ENCODE results near the gene RAP2C.
A peak's percentile ranks its signal among the peaks of the same experiment; 100 is the strongest.
"Not testable (repeated sequence)": the region's sequence is repeated elsewhere in the genome, so short reads cannot be mapped to it uniquely, and the experiment has no call there.

RAP2C gene

DNA sequence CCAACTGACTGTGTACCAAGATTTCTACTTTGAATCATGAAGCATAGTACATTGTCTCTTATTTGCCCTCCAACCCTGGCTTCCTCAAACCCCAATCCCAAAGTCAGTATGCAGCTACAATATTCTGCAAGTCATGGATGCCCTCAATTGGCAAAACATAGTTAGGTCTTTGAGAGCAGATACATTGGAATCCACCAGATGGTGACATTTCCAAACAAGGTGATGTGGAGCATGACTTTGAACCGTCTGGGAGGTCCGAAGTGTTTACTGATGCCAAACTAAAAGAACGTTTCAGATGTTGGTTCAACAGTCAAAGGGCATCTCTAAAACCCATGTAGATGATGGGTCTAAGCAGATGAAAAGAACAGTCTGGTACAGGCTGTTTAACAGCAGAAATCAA lies 47.8 kb downstream of the RAP2C start:
- H3K27me3 ChIP-seq (ENCODE audit: insufficient read depth, low read length): no peaks in the 10 kb centered on the region
- H2AK5ac ChIP-seq (ENCODE audit: low read length): no peak overlapping the region
- no CpG with 5 or more reads among the region's 3 CpGs for WGBS (ENCODE audit: extremely low coverage, insufficient coverage, insufficient read length)

DNA sequence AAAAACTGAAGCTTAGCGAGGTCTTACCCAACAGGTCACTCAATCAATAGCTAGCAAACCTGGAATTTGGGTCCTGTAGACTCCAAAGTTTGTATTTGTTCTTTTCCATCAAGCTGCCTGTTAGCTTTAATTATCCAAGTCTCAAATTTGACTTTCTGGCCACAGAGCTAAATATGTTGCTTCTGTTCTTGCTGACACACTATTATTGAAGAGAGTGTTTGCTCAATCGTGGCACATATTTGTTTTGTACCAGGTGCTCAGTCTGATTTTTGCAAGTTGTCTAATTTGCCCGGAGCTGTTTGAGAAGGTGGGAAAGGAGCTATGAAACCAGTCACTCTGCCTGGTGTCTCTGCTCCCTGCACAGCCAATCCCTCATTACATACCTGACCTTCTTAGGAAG lies 49.7 kb downstream of the RAP2C start:
- Histone ChIP-seq H3K9me3 (ENCODE audit: insufficient read depth, low read depth, low read length) (no peaks in the 10 kb centered on the region), H3K14ac (ENCODE audit: low read length) (no peak overlapping the region), H2AFZ (ENCODE audit: insufficient read depth, low read length, poor library complexity) (no peak overlapping the region), H3K18ac (ENCODE audit: low read length) (no peak overlapping the region), H4K12ac (ENCODE audit: low read depth, low read length) (no peak overlapping the region), H3K4me1 (ENCODE audit: control insufficient read depth in 1 of 2, insufficient read depth in 2 of 2, low read length in 2 of 2) (peaks cover 0 to 3% of the 10 kb centered on the region in 2 experiments), H3K36me3 (ENCODE audit: control insufficient read depth in 1 of 2, insufficient read depth in 2 of 2, low read length in 2 of 2) (no peaks in the 10 kb centered on the region), H3K4ac (ENCODE audit: low read depth, low read length) (no peak overlapping the region), H2AK5ac (ENCODE audit: low read length) (no peak overlapping the region), H2BK120ac (ENCODE audit: insufficient read depth, low read length, poor library complexity) (no peak overlapping the region), H2BK5ac (ENCODE audit: low read depth, low read length, poor library complexity) (no peak overlapping the region), H3K23ac (ENCODE audit: low read length) (no peak overlapping the region), H3K4me2 (ENCODE audit: low read length) (no peak overlapping the region), H4K8ac (ENCODE audit: low read depth, low read length) (no peak overlapping the region), H3K79me1 (ENCODE audit: low read length) (no peaks in the 10 kb centered on the region), H3K4me3 (ENCODE audit: low read depth, low read length) (no peak overlapping the region), H3K27me3 (ENCODE audit: insufficient read depth, low read length) (no peaks in the 10 kb centered on the region), H3K27ac (ENCODE audit: low read depth, low read length) (no peak overlapping the region), H2BK12ac (ENCODE audit: low read length) (no peak overlapping the region), H3K9ac (ENCODE audit: low read length) (no peak overlapping the region), H4K91ac (ENCODE audit: low read depth, low read length) (no peak overlapping the region), H3K79me2 (ENCODE audit: control insufficient read depth, insufficient read depth, low read length, poor library complexity) (no peaks in the 10 kb centered on the region)
- WGBS (ENCODE audit: extremely low coverage, insufficient coverage, insufficient read length): no CpG with 5 or more reads among the region's 3 CpGs
- peak; percentile 7 to 35 for DNase-seq

More for the DNA sequence above, 47.8 kb downstream of the RAP2C start:
- H3K23ac ChIP-seq (ENCODE audit: low read length): no peak overlapping the region
- H3K79me2 ChIP-seq (ENCODE audit: control insufficient read depth, insufficient read depth, low read length, poor library complexity): no peaks in the 10 kb centered on the region
- no peak overlapping the region for H2AFZ ChIP-seq (ENCODE audit: insufficient read depth, low read length, poor library complexity)
- H2BK120ac ChIP-seq (ENCODE audit: insufficient read depth, low read length, poor library complexity): no peak overlapping the region
- H3K9me3 ChIP-seq (ENCODE audit: insufficient read depth, low read depth, low read length): no peaks in the 10 kb centered on the region
- no peak overlapping the region for H2BK12ac ChIP-seq (ENCODE audit: low read length)
- H3K27ac ChIP-seq (ENCODE audit: low read depth, low read length): no peak overlapping the region
- H4K12ac ChIP-seq (ENCODE audit: low read depth, low read length): no peak overlapping the region
- H3K4ac ChIP-seq (ENCODE audit: low read depth, low read length): no peak overlapping the region
- peaks cover 0 to 3% of the 10 kb centered on the region in 2 experiments for H3K4me1 ChIP-seq (ENCODE audit: control insufficient read depth in 1 of 2, insufficient read depth in 2 of 2, low read length in 2 of 2)
- no peaks in the 10 kb centered on the region for H3K36me3 ChIP-seq (ENCODE audit: control insufficient read depth in 1 of 2, insufficient read depth in 2 of 2, low read length in 2 of 2)
- H3K9ac ChIP-seq (ENCODE audit: low read length): no peak overlapping the region
- peak in 1 of 2 donors; percentile 36 for DNase-seq
- no peak overlapping the region for H3K4me2 ChIP-seq (ENCODE audit: low read length)
- no peak overlapping the region for H3K4me3 ChIP-seq (ENCODE audit: low read depth, low read length)
- H3K79me1 ChIP-seq (ENCODE audit: low read length): no peaks in the 10 kb centered on the region
- H4K91ac ChIP-seq (ENCODE audit: low read depth, low read length): no peak overlapping the region
- H3K14ac ChIP-seq (ENCODE audit: low read length): no peak overlapping the region
- H4K8ac ChIP-seq (ENCODE audit: low read depth, low read length): no peak overlapping the region
- H2BK5ac ChIP-seq (ENCODE audit: low read depth, low read length, poor library complexity): no peak overlapping the region
- no peak overlapping the region for H3K18ac ChIP-seq (ENCODE audit: low read length)

DNA sequence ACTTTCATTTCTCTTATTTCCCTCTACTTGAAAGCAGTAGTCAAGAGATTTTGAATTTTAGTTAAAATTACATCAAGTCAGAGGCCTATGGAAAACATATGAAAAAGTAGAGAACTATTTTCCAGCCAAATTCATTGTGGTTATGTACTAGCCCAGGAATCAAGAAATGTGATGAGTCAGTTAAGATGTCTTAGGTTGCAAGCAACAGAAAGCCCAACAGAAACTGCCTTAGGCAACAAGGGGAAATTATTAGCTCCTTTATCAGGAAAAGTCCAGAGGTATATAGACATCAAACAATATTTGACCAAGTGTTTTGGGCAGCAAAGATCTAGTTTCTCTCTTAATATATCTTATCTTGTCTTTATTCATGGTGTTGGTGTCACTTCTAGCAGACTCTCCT lies 53.6 kb downstream of the RAP2C start:
- H3K27ac ChIP-seq (ENCODE audit: low read depth, low read length): no peak overlapping the region
- no peaks in the 10 kb centered on the region for H3K36me3 ChIP-seq (ENCODE audit: control insufficient read depth in 1 of 2, insufficient read depth in 2 of 2, low read length in 2 of 2)
- no peak overlapping the region for H2AK5ac ChIP-seq (ENCODE audit: low read length)
- no peak overlapping the region for H2BK120ac ChIP-seq (ENCODE audit: insufficient read depth, low read length, poor library complexity)
- H4K91ac ChIP-seq (ENCODE audit: low read depth, low read length): no peak overlapping the region
- no peak overlapping the region for H3K14ac ChIP-seq (ENCODE audit: low read length)
- no peak overlapping the region for H3K4ac ChIP-seq (ENCODE audit: low read depth, low read length)
- H3K18ac ChIP-seq (ENCODE audit: low read length): no peak overlapping the region
- no peak overlapping the region for H4K12ac ChIP-seq (ENCODE audit: low read depth, low read length)
- no peak overlapping the region for H3K23ac ChIP-seq (ENCODE audit: low read length)
- no peak overlapping the region for H2BK5ac ChIP-seq (ENCODE audit: low read depth, low read length, poor library complexity)
- no peaks in the 10 kb centered on the region for H3K9me3 ChIP-seq (ENCODE audit: insufficient read depth, low read depth, low read length)
- no peak overlapping the region for H3K4me2 ChIP-seq (ENCODE audit: low read length)
- H3K4me1 ChIP-seq (ENCODE audit: control insufficient read depth in 1 of 2, insufficient read depth in 2 of 2, low read length in 2 of 2): no peaks in the 10 kb centered on the region
- DNase-seq: peak in 1 of 2 donors; percentile 63
- no peak overlapping the region for H3K9ac ChIP-seq (ENCODE audit: low read length)
- H3K4me3 ChIP-seq (ENCODE audit: low read depth, low read length): no peak overlapping the region
- H2AFZ ChIP-seq (ENCODE audit: insufficient read depth, low read length, poor library complexity): no peak overlapping the region
- H3K27me3 ChIP-seq (ENCODE audit: insufficient read depth, low read length): no peaks in the 10 kb centered on the region
- H3K79me1 ChIP-seq (ENCODE audit: low read length): no peaks in the 10 kb centered on the region
- H4K8ac ChIP-seq (ENCODE audit: low read depth, low read length): no peak overlapping the region
- no peaks in the 10 kb centered on the region for H3K79me2 ChIP-seq (ENCODE audit: control insufficient read depth, insufficient read depth, low read length, poor library complexity)
- H2BK12ac ChIP-seq (ENCODE audit: low read length): no peak overlapping the region

DNA sequence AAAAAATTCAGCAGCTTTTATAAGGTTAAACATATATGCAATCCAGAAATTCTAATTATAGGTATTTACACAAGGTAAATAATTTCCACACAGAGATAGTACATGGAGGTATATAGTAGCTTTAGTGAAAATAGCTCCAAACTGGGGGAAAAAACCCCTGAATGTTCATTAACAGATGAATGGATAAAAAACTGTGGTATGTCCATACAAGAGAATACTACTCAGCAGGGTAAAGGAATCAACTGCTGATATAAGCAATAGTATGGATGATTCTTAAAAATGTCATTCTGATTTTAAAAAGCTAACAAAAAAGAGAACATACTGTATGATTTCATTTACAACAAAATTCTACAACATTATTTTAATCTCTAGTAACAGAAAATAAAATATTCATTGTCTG lies 54.2 kb downstream of the RAP2C start:
- no peak overlapping the region for H3K27ac ChIP-seq (ENCODE audit: low read depth, low read length)
- no peaks in the 10 kb centered on the region for H3K9me3 ChIP-seq (ENCODE audit: insufficient read depth, low read depth, low read length)
- H4K8ac ChIP-seq (ENCODE audit: low read depth, low read length): no peak overlapping the region
- no peaks in the 10 kb centered on the region for H3K27me3 ChIP-seq (ENCODE audit: insufficient read depth, low read length)
- H4K91ac ChIP-seq (ENCODE audit: low read depth, low read length): no peak overlapping the region
- H2BK5ac ChIP-seq (ENCODE audit: low read depth, low read length, poor library complexity): no peak overlapping the region
- no peak overlapping the region for H3K4me3 ChIP-seq (ENCODE audit: low read depth, low read length)
- no peak overlapping the region for H2AK5ac ChIP-seq (ENCODE audit: low read length)
- H3K23ac ChIP-seq (ENCODE audit: low read length): no peak overlapping the region
- H4K12ac ChIP-seq (ENCODE audit: low read depth, low read length): no peak overlapping the region
- H3K18ac ChIP-seq (ENCODE audit: low read length): no peak overlapping the region
- H3K9ac ChIP-seq (ENCODE audit: low read length): no peak overlapping the region
- H3K36me3 ChIP-seq (ENCODE audit: control insufficient read depth in 1 of 2, insufficient read depth in 2 of 2, low read length in 2 of 2): no peaks in the 10 kb centered on the region
- no peak overlapping the region for H2AFZ ChIP-seq (ENCODE audit: insufficient read depth, low read length, poor library complexity)
- H3K79me2 ChIP-seq (ENCODE audit: control insufficient read depth, insufficient read depth, low read length, poor library complexity): no peaks in the 10 kb centered on the region
- no peak overlapping the region for H3K4ac ChIP-seq (ENCODE audit: low read depth, low read length)
- DNase-seq: no peak
- no peak overlapping the region for H3K14ac ChIP-seq (ENCODE audit: low read length)
- no peaks in the 10 kb centered on the region for H3K79me1 ChIP-seq (ENCODE audit: low read length)
- H2BK120ac ChIP-seq (ENCODE audit: insufficient read depth, low read length, poor library complexity): no peak overlapping the region
- H2BK12ac ChIP-seq (ENCODE audit: low read length): no peak overlapping the region
- no peaks in the 10 kb centered on the region for H3K4me1 ChIP-seq (ENCODE audit: control insufficient read depth in 1 of 2, insufficient read depth in 2 of 2, low read length in 2 of 2)
- H3K4me2 ChIP-seq (ENCODE audit: low read length): no peak overlapping the region

DNA sequence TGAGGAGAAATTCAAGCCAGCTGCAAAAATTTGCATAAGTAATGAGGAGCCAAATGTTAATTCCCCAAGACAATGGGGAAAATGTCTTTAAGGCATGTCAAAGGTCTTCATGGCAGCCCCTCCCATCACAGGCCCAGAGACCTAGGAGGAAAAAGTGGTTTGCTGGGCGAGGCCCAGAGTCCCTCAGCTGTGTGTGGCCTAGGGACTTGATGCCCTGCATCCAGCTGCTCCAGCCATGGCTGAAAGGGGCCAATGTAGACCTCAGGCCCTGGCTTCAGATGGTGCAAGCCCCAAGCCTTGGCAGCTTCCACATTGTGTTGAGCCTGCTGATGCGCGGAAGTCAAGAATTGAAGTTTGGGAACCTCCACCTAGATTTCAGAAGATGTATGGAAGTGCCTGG lies 56.2 kb downstream of the RAP2C start:
- H3K23ac ChIP-seq (ENCODE audit: low read length); H3K14ac ChIP-seq (ENCODE audit: low read length); H3K79me1 ChIP-seq (ENCODE audit: low read length); H4K12ac ChIP-seq (ENCODE audit: low read depth, low read length); H4K8ac ChIP-seq (ENCODE audit: low read depth, low read length); H2BK12ac ChIP-seq (ENCODE audit: low read length); H2AK5ac ChIP-seq (ENCODE audit: low read length); H3K4me1 ChIP-seq (ENCODE audit: control insufficient read depth in 1 of 2, insufficient read depth in 2 of 2, low read length in 2 of 2); H3K9ac ChIP-seq (ENCODE audit: low read length); H3K36me3 ChIP-seq (ENCODE audit: control insufficient read depth in 1 of 2, insufficient read depth in 2 of 2, low read length in 2 of 2); H2BK5ac ChIP-seq (ENCODE audit: low read depth, low read length, poor library complexity); H3K4ac ChIP-seq (ENCODE audit: low read depth, low read length); H3K27ac ChIP-seq (ENCODE audit: low read depth, low read length); H4K91ac ChIP-seq (ENCODE audit: low read depth, low read length); DNase-seq; H3K79me2 ChIP-seq (ENCODE audit: control insufficient read depth, insufficient read depth, low read length, poor library complexity); H3K27me3 ChIP-seq (ENCODE audit: insufficient read depth, low read length); H3K9me3 ChIP-seq (ENCODE audit: insufficient read depth, low read depth, low read length); H2AFZ ChIP-seq (ENCODE audit: insufficient read depth, low read length, poor library complexity); H3K4me3 ChIP-seq (ENCODE audit: low read depth, low read length); H3K4me2 ChIP-seq (ENCODE audit: low read length); H2BK120ac ChIP-seq (ENCODE audit: insufficient read depth, low read length, poor library complexity); H3K18ac ChIP-seq (ENCODE audit: low read length): not testable (repeated sequence)
- WGBS (ENCODE audit: extremely low coverage, insufficient coverage, insufficient read length): no CpG with 5 or more reads among the region's 3 CpGs

Measured in trophoblast cell (in vitro differentiated cells and primary cell).